Measurements from ENCODE around the gene FRK.

- TF ChIP-seq CTCF (IDR thresholded peaks at IDR 0.05) = no peak
- no peak for TF ChIP-seq POLR2A (IDR thresholded peaks at IDR 0.05)
Measured at GRCh38 chr6:115971785-115972184, 88.9 kb downstream of the FRK start.
